ENCODE data around the gene FAF1.

- TF ChIP-seq CTCF (IDR thresholded peaks at IDR 0.05) (no peak), POLR2A (IDR thresholded peaks at IDR 0.05) (no peak)
Measured at GRCh38 chr1:50634251-50634650, 325.8 kb downstream of the FAF1 start.
